GM12865 (cell line): ENCODE data around the gene EBLN1.

ENCODE experiments used
- DNase-seq: peaks from one replicate; pipeline ENCODE4 v3.0.0; 2010; ENCODE audit warnings: low read depth
- H3K4me3 ChIP-seq: 2 replicates; pipeline ENCODE4 v1.5.1; 2011; ENCODE audit warnings: mild to moderate bottlenecking, low read depth, low read length, control low read depth
- CTCF ChIP-seq: IDR thresholded peaks from 2 replicates; pipeline ENCODE4 v1.5.1; 2011; ENCODE audit warnings: low read length, control low read depth, low read depth, inconsistent platforms; ENCODE audit not compliant: insufficient read depth; ENCODE audit errors: missing control alignments

The EBLN1 gene

GRCh38 chr10:22244001-22244400, 26.2 kb upstream of the EBLN1 start:
- DNase-seq, result no peak
- TF ChIP-seq CTCF, result no peak
- H3K4me3 ChIP-seq, result no peak overlapping the region

GRCh38 chr10:22243321-22243720, 25.5 kb upstream of the EBLN1 start:
- TF ChIP-seq CTCF, result no peak
- no peak for DNase-seq
- no peak overlapping the region for H3K4me3 ChIP-seq

GRCh38 chr10:22231260-22231659, 13.4 kb upstream of the EBLN1 start:
- H3K4me3 ChIP-seq, result no peak overlapping the region
- no peak for DNase-seq
- no peak for TF ChIP-seq CTCF

- H3K4me3 ChIP-seq, result peak overlapping the region; percentile 63
- no peak for TF ChIP-seq CTCF
- DNase-seq, result peak; percentile 60
These were observed 12.5 kb upstream of the EBLN1 start for GRCh38 chr10:22230158-22230833.

GRCh38 chr10:22229802-22230157, 12.0 kb upstream of the EBLN1 start:
- peak overlapping the region; percentile 63 for H3K4me3 ChIP-seq
- DNase-seq, result no peak
- no peak for TF ChIP-seq CTCF

- peak overlapping the region; percentile 63 for H3K4me3 ChIP-seq
- no peak for TF ChIP-seq CTCF
- peak; percentile 92 for DNase-seq
These were observed 11.4 kb upstream of the EBLN1 start for GRCh38 chr10:22228943-22229801.
